Measurements from ENCODE around the gene JDP2.

JDP2 gene

GRCh38 chr14:75409316-75410205 is 18.3 kb upstream of the JDP2 start:
- no peak for DNase-seq (ENCODE audit: low spot score)

GRCh38 chr14:75411214-75411540 is 16.6 kb upstream of the JDP2 start:
- no peak for DNase-seq (ENCODE audit: low spot score)

DNA sequence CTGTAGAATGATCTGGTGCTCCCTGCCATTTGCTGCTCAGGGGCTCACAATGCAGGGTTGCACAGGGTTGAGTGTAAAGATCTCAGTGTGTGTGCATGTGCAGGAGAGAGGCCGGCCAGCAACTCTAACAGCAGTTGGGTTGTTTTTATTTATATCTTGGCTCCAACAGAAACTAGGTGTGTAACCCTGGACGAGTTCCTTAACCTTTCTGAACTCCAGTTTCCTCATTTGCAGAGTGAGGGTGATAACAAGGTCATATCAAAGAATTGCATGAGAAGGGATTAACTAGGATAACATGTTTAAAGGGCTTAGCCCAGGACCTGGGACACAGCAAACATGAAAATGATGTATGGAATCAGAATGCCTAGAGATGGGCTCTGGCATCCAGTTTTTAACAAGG is 14.8 kb upstream of the JDP2 start:
- DNase-seq (ENCODE audit: low spot score) = no peak

DNA sequence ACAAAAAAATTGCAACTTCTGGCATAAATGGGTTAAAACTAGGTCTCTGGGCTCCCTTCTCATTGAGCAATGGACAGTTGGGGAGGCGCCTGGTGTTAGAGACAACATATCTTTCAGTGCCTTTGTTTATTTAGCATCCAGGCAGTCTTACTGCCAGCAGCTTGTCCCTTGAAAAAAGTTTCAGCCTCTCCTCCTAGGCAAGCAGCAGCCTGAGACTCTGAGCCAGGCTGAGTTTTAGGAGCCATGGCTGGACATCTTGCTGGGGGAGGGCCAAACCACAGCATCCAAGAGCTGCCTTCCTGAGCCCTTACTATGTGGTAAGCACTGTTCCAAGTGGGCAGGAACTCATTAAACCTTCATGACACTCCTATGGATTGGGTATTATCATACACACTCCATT is 10.1 kb upstream of the JDP2 start:
- peak; percentile 78 for DNase-seq (ENCODE audit: low spot score)

DNA sequence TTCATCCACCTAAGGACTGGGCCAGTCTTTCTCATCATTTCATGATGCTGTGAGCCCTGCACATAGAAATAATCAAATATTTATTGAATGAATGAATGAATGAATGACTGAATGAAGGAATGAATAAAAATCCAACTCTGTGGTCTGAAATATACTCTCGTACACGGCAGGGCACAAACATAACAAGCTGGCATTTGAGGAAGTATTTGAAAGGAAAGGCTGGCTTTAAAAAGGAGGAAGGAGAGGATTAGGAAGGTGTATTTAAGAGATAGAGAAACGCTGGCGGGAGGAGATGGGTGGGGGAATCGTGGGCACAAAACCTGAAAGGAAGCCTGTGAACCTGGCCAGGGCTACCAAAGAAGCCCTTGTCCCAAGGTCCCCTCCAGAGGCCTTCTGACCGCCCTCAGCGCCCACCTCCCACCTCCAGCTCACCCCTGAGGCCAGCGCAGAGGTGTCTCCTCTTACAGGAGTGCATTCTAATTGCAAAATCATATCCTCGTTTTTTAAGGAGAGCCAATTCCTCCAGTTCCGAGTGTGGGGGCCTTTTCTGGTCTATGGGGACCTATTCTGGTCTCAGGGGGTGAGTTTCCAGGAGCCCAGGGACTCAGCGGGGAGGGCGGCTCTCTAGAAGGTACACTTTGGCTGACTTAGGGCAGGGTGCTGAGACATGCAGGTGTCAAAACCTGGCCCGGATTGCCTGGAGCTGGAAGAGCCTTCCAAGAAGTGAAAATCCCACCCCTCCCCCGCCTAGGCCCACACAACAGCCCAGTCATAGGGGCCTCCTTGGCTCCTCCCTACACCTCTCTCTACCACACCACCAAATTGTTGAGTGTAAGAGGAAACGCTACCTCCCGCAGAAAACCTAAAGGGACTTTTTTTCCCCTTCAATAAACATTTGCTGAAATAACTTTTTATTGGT is 8.7 kb upstream of the JDP2 start:
- no peak for DNase-seq (ENCODE audit: low spot score)

- DNase-seq (ENCODE audit: low spot score) = peak; percentile 71
Measured at GRCh38 chr14:75422169-75422568, 5.7 kb upstream of the JDP2 start.

GRCh38 chr14:75424496-75424895 is 3.3 kb upstream of the JDP2 start:
- no peak for DNase-seq (ENCODE audit: low spot score)

DNA sequence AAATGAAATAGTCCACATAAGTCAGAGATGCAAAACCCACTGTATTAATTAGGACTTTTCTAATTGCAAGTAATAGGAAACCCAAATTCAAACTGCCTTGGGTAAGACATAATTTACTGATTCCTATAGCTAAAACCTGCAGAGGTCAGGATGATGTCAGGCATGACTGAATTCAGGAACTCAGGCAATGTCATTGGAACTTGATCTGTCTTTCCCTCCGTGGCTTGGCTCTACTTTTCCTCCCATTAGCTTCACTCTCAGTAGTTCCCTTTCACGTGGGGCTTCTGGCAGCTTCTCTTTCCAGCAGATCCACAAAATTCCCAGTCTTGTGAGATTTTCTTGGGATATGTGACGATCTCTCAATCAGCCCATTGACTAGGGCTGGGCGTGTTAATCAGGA is 2.4 kb upstream of the JDP2 start:
- DNase-seq (ENCODE audit: low spot score) = no peak

DNA sequence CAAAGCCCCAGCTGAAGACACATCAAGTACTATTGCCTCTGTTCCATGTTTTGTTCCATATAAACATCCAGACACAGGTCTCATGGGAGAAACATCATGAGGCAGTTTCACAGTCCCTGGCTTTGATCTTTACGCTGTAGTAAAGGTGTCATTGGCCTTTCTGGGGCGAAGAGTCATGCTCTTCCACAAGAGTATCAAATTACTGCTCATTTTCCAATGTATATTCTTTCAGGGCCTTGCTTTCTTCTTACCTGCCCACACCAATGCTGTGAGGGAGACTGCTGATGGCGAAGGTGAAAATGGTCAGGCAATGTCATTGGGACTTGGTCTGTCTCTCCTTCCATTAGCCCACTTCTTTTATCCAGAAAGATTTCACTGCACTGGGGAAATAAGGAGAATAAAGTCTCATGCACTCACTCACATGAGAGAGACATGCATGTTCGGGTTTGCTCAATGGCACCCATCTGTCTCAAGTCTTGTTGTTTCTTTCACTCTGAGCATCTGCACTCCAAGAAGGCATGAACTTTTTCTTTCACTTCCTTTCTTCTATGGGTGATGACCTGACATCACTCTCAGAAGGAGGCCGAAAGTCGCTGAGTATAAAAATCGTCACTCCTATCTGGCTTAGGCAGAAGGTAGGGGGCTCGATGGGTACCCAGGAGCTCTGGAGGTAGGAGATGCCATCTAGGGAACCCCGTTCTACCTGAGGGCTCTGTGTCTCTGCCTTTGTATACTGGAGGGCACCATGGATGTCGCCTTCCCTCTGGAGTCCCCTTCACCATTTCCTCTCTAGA is 1.3 kb upstream of the JDP2 start:
- no peak for DNase-seq (ENCODE audit: low spot score)

GRCh38 chr14:75427126-75427481 is 718 bp upstream of the JDP2 start:
- no peak for DNase-seq (ENCODE audit: low spot score)

DNA sequence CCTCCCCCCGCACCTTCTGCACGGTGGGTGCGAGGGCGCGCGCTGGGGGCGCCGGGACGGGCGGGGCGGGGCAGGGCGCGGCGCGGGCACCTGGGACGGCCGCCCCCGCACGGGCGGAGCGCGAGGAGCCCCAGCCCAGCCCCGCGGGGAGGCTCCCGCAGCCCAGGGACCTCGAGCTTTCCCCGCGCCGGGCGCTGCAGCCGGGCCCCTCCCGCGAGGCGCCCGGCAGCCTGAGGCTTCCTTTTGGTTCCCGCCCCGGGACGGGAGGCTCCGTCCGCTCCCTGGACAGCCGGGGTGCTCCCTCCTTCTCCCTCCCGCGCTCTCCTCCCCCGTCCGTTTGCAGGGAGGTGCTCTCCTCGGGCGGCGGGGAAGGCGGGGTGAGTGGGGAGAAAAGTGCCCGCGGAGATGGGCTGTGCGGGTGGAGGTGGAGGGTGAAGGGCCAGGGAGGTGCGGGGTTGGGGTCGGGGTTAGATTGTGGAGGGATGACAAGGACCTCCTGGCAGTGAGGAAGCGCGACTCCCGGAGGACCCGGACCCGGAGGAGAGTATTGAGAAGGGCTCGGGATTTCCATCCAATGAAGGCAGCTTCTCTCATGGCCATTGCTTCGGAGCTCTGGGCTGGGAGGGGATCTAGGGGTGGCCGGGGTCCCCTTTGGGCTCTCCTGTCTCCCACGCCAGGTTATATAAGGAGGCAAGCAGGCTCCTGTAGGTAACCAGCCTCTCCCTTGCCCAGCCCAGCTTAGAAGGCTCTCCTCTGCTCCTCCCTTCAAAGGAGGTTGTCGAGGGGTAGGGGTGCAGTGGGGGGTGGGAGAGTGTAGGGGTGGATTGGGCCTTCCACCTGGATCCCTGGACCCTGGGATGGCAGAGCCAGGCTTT is 645 bp downstream of the JDP2 start:
- peak; percentile 55 for DNase-seq (ENCODE audit: low spot score)

DNA sequence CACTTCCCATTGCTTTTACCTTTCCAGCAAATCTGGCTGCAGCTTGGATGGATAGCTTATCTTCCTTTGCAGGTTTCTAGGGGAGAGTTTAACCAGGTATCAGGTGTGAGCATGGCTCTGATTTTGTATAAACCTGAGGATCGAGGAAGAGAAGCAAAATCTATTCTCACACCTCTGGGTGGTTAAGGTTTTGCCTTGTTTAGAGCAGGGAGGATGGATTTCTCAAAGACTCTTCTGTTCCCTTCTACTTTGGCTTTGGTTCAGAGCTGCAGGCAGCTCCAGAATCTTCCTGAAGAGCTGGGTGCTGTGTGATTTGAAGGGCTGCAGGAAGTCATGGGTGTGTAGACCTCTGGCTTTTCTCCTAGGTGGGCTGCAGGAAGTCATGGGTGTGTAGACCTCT is 1.7 kb downstream of the JDP2 start:
- DNase-seq (ENCODE audit: low spot score) = no peak

DNA sequence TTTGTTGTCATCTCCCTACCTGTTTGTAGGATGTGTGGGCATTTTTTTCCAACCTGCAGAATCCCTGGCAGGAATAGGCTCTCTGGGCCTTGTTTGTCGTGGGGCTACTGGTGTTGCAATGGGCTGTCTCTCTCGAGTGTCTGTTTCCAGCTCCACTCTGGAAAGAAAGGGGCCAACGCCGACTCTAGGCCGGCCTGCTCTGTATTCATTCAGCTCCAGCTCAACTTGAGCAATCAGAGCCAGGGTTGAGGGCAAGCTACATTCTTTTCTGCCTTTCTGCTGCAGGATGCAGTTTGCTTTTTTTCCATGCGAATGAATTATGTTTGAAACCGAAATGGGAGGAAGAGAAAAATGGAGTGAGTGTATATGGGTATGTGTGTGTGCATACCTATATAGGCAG is 2.3 kb downstream of the JDP2 start:
- peak; percentile 56 for DNase-seq (ENCODE audit: low spot score)

GRCh38 chr14:75430526-75430925 is 2.7 kb downstream of the JDP2 start:
- no peak for DNase-seq (ENCODE audit: low spot score)

DNA sequence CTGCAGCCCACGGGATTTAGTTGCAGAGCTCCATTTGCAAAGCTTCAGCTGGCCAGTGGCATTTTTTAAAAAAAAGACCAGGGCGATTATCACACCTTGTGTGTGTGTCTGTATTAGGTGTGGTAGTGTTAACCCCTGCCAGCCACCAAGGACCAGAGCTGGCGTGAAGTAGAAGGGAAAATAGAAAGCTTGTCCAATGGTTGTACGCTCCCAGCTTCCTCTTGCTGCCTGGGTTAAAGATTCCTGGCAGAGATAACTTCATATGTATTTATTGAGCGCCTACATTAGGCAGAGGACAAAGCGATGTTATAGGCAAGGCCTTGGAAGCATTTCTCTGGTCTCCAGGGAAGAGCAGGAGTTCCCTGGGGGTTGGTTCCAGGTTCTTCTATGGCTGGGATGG is 3.2 kb downstream of the JDP2 start:
- no peak for DNase-seq (ENCODE audit: low spot score)

DNA sequence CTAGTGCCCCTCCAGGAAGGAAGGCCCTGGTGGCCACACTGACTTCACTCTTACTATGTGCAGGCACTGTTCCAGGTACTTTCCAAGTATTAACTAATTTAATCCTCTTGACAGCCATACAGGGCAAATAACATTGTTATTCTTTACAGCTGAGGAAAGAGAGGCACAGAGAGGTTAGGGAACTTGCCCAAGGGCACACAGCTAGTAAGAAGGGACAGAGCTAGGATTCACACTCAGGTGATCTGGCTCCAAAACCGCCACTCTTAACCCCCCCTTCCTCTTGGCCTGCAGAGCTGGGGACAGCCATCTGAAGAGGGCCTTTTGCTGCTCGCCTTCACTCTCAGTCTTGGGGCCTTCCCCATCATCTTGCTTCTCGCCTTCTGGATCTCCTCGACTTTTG is 4.0 kb downstream of the JDP2 start:
- DNase-seq (ENCODE audit: low spot score) = no peak

DNA sequence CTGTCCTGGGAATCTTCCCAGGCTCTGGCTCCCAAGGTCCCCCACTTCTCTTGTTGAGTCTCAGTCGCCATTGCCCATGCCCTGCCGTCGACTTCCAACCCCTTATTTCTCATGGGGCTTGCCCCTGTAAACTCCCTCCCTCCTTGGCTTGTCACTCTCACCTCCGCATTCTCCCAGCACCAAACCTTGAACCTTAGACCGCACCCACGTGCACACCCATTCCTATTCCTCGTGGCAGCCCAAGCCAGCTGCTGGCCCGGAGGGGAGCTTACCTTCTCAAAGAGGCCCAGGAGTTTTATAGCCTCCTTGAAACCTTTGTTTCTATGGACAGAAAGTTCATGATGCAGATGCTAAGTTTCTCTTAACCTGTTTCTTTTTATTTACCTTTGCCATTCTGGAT is 4.6 kb downstream of the JDP2 start:
- no peak for DNase-seq (ENCODE audit: low spot score)

DNA sequence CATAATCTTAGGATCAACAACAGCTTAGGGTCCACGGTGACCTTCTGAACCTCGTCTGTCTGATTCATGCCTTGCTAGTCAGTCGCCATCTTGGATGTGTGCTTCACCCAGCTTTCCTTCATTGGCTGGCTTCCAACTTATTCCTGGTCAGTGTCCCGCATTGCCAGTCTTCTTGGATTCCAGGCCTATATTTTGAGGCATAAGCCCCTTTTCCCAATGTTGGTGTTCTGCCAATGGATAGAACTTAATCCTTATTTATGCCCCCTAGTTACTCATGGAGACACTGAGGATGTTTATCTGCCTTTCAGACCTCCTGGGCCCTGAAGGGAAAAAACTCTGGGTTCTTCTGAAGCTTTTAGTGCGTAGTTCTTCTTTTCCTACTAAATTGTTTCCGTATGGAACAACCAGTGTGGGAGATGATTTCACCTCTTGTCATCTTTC is 5.8 kb downstream of the JDP2 start:
- DNase-seq (ENCODE audit: low spot score) = no peak

DNA sequence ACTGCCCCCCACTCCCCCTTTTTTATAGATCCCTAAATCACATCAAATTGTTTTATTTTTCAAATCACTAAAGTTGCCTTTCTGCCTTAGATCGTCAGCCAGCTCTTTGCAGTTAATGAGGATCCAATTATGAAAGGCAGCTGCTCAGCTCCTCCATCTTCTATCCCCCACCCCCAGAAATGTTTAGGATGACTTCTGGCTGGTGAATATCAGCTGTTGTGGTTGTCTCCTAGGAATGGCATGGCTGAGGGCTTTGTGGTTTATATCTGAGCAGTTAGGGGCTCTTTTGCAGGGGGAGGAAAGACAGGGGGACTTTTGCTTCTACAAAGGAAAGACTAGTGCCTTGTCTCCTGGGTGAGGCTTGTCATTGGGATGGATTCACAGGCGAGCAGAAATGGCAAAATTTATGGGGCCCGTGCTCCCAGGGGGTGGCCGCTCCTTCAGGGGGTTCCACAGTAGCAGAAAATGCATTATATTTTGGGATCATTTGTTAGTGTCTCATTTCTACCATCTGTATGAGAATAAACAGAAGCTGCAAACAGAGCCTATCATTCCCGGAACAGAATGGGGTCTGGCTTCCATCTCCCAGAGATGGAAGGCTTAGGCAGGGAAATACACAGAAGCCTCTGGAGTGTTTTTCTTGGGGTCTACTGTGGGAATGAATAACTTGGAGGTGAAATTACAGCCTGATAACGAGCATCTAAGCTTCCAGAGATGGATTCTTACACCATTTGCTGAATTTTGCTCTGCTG is 6.5 kb downstream of the JDP2 start:
- DNase-seq (ENCODE audit: low spot score) = no peak

GRCh38 chr14:75434890-75435248 is 7.0 kb downstream of the JDP2 start:
- DNase-seq (ENCODE audit: low spot score) = no peak

DNA sequence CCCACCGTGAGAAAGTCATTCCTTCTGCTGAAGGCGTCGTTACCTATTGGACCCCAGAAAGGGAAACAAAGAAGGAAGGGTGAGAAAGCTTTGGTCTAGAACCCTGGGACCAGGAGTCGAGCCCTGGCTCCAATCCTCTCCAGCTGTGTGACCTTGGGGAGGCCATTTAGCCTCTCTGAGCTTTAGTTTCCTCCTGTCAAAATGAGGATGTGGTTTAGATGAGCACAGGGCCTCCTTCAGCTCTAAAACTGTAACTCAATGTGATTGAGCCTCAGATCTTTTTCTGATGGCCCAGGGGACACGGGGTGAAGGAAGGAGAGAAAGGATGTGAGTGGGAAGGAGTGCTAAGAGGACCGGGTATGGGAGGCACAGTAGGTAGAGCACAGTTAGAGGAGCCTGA is 7.7 kb downstream of the JDP2 start:
- DNase-seq (ENCODE audit: low spot score) = no peak

Measured in AG08395 (cell line).